Transverse colon (tissue), 4 donors: ENCODE measurements around the gene GOLGA5.

ENCODE experiments used
- EP300 ChIP-seq: sonication (generic); formaldehyde crosslinking; IDR thresholded peaks from one replicate; pipeline ENCODE4 v1.6.1; 2017; ENCODE audit warnings: antibody characterized with exemption, low read depth
- POLR2A ChIP-seq: fragments of 450-650 bp; IDR thresholded peaks from one replicate; pipeline ENCODE4 v1.6.1; 2016; ENCODE audit warnings: antibody characterized with exemption, mild to moderate bottlenecking, moderate library complexity
- POLR2AphosphoS5 ChIP-seq, 3 donors: sonication (generic); formaldehyde crosslinking; IDR thresholded peaks; one replicate each; pipeline ENCODE4 v1.6.1; 2016; ENCODE audit warnings: antibody characterized with exemption in 3 of 3
- TF ChIP-seq, protein P1 (sequence below), 5 experiments: fragments of 200-600 bp in 3 of 5; fragments of 450-650 bp in 2 of 5; sonication (generic) in 3 of 5; IDR thresholded peaks; 1 replicate in 2 of 5; 2 replicates in 3 of 5; pipeline ENCODE4 v1.5.1; 2016 to 2017; ENCODE audit warnings: antibody characterized with exemption in 5 of 5, inconsistent platforms in 3 of 5, mild to moderate bottlenecking in 2 of 5, moderate library complexity in 1 of 5

DNA sequence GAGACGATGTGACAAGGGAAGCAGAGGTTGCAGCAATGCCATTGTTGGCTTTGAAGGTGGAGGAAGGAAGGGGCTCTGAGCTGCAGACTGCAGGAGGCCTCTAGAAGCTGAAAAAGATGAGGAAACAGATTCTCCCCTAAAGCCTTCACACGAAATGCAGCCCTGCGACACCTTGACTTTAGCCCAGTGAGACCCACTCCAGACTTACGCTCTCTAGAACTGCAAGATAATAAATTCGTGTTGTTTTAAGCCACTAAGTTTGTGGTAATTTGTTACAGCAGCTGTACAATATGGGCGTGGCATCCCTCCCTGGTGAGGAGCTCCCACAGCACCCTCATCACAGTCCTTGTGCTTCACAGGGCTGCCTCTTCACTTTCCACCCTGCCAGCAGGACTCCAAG is 53.2 kb downstream of the GOLGA5 start:
- TF ChIP-seq, protein P1, sequence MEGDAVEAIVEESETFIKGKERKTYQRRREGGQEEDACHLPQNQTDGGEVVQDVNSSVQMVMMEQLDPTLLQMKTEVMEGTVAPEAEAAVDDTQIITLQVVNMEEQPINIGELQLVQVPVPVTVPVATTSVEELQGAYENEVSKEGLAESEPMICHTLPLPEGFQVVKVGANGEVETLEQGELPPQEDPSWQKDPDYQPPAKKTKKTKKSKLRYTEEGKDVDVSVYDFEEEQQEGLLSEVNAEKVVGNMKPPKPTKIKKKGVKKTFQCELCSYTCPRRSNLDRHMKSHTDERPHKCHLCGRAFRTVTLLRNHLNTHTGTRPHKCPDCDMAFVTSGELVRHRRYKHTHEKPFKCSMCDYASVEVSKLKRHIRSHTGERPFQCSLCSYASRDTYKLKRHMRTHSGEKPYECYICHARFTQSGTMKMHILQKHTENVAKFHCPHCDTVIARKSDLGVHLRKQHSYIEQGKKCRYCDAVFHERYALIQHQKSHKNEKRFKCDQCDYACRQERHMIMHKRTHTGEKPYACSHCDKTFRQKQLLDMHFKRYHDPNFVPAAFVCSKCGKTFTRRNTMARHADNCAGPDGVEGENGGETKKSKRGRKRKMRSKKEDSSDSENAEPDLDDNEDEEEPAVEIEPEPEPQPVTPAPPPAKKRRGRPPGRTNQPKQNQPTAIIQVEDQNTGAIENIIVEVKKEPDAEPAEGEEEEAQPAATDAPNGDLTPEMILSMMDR (IDR thresholded peaks at IDR 0.05) = no peak
- no peak for TF ChIP-seq POLR2A
- no peak for TF ChIP-seq POLR2AphosphoS5 (IDR thresholded peaks at IDR 0.05)
- no peak for TF ChIP-seq EP300
